ENCODE results near the gene GALT.

- TF ChIP-seq, protein P1, sequence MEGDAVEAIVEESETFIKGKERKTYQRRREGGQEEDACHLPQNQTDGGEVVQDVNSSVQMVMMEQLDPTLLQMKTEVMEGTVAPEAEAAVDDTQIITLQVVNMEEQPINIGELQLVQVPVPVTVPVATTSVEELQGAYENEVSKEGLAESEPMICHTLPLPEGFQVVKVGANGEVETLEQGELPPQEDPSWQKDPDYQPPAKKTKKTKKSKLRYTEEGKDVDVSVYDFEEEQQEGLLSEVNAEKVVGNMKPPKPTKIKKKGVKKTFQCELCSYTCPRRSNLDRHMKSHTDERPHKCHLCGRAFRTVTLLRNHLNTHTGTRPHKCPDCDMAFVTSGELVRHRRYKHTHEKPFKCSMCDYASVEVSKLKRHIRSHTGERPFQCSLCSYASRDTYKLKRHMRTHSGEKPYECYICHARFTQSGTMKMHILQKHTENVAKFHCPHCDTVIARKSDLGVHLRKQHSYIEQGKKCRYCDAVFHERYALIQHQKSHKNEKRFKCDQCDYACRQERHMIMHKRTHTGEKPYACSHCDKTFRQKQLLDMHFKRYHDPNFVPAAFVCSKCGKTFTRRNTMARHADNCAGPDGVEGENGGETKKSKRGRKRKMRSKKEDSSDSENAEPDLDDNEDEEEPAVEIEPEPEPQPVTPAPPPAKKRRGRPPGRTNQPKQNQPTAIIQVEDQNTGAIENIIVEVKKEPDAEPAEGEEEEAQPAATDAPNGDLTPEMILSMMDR (IDR thresholded peaks at IDR 0.05), result no peak
- TF ChIP-seq POLR2A (IDR thresholded peaks at IDR 0.05), result no peak
Measured at GRCh38 chr9:34690983-34691935, 44.8 kb downstream of the GALT start, which contains the start of gene CCL19.
